HG03196 (cell line): ENCODE measurements around the gene MIER1.

Source experiments
- ATAC-seq: cut with Tn5 transposase; IDR thresholded peaks from one replicate; pipeline ENCODE4 v1.9.1; 2021; ENCODE audit not compliant: unreplicated experiment

Gene MIER1

DNA sequence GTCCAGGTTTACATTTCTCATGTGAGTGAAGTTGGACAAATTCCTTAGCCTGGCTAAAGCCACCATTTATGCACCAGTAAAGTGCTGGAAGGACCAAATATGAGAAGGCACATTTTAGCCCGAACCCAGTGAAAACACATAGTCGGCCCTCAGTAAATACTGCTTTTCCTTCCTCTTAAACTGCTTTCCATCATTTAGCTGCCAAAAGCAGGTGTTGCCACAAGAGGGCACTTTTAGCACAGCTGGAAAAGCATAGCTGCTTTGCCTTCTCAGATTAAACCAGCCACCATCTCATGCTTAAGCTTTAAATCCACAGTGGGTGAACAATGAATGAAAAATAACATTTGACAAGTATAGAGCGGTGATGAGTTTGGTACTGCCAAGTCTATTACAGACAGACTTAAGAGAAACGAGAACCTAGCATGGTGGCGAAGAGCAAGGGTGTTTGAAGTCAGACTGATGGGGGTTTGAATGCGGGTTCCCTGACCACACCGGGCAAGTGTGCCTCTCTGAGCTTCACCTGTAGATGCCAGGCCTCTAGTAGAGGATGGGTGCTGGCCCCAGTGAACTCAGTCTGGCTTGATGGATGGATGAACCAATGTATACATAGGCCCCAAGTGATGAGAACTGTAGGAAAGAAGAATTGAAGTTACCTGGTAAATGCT lies 71.4 kb downstream of the MIER1 start:
- ATAC-seq = peak; percentile 56

DNA sequence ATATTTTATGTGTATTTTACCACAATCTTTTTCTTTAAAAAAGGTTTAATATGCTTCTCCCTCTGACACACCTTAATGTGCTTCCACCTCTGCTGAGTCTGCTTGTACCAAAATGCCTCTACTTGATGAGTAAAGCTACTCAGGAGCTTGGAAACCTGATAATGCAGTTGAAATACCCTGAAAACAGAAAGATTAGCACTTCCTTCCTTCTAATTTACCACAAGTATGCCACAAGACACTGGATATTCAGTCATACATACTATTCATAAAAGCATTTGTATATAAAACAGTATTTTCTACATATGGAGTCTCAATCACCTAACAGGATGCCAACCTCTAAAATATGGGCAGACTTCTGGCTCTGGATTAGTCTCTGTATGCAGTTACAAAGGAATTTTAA lies 74.2 kb downstream of the MIER1 start:
- no peak for ATAC-seq

DNA sequence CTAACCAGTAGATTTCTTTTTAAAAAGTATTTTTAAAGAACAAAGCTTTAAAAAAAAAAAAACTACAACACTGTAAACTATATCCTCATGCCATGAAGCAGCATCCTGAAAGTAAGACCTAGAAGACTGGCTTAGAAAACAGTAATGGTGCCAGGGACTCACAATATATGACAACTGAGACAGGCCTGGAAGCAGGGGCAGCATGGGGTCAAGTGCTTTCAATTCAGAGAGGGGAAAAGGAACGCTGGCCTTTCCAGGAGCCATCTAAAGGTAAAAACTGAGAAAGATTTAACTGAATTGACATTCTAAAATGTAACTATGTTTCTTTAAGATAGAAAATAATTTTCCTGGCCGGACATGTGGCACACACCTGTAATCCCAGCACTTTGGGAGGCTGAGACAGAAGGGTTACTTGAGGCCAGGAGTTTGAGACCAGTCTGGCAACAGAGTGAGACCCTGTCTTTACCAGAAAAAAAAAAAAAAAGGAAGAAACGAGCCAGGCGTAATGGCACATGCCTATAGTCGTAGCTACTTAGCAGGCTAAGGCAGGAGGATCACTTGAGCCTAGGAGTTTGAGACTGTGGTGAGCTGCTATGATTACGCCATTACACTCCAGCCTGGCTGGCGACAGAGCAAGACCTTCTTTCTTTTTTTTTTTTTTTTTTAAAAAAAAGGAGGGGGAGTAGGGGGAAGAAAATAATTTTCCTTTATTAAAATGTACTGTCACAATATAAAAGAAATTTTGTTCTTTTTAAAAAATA lies 75.0 kb downstream of the MIER1 start:
- no peak for ATAC-seq

DNA sequence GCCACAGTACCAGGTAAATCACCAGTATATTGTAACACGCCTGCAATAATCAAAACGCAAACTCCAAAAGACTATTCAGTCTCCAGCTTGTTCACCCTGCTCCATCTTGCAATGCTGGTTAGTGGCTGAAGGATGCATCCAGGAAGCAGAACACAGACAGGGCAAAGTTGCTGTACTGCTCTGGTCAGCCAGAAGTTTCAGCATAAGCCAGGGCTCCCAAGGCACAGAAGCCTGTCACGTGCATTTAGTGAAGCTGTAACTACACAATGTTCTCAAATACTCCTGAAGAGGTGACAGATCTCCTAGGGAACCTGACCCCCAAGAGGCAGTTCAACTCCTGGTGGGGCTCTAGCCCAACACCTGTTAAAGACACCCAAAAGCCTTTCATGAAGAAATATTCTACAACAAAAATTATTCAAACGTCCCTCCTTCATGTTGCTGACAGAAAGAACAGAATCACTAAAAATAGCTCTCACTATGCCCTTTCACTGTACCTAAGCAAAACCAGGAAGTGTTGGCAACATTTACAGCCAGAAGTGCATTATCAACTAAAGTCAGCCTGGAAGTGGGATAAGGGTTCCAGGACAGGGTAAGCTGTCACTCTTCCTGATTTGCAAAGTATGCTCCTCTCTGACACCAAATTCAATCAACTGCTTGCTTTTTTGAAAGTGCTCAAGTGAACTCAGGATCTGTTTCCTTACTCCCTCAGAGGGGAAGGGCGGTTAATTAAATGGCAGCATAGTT lies 77.1 kb downstream of the MIER1 start:
- ATAC-seq = no peak

DNA sequence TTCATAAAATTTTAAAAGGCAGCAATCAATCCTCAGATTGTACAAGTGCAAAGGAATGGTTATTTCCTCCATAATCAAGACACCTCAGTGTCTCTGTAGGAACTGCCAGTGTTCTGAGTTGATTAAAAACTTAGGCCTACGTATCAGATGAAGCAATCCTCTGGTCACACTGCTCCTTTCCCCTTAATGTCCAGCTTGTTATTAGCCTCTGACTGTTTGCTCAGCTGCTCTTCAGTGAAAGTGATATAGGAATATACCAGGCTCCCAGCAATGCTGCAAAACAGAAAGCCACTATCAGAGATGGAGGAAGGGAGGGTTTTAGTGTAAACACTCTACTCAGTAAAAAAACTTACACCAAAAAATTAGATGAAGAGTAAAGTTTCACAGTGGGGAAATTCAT lies 79.4 kb downstream of the MIER1 start:
- no peak for ATAC-seq

DNA sequence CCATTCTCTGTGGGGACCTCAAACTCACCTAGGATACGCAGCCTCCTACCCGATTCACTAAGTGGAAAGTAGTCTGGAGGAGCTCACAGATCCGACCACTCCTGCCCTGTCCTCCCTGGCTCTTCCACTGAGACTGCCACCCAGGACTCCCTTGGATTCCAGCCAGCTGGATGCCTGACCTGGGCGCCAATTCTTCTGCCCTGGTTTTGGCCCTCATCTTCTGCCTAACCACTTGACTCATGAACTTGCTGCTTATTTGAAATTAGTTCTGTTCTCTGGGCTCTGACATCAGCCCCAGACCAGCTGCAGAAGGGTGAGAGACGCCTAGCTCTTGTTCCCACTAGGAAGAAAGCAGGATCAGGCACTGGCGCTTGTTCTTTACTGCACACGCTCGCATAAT lies 80.3 kb downstream of the MIER1 start:
- ATAC-seq = no peak

DNA sequence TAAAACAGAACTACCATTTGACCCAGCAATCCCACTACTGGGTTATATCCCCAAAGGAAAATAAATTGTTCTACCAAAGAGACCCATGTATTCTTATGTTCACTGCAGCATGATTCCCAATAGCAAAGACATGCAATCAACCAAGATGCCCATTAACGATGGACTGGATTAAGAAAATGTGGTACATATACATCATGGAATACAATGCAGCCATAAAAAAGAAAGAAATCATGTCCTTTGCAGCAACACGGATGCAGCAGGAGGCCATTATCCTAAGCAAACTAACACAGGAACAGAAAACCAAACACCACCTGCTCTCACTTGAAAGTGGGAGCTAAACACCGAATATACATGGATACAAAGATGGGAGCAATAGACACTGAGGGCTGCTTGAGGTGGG lies 85.0 kb downstream of the MIER1 start:
- no peak for ATAC-seq

DNA sequence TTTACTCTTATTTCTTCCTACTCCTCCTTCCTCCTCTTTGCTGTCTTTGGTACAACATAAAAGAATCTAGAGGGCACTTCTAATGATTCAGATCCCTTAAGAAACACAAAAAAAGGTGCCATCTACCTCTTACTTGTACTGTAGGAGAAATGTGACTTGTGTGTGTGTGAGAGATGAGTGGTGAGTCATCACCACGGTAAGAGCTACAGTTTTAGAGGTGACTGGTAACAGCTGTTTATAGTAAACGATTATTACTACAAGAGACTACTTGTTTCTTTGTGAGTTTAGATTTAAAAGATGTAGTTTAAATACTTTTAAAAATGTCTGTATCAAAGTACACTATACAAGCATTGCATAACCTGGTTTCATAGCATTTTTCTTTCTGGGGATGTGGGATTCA lies 88.8 kb downstream of the MIER1 start:
- no peak for ATAC-seq

DNA sequence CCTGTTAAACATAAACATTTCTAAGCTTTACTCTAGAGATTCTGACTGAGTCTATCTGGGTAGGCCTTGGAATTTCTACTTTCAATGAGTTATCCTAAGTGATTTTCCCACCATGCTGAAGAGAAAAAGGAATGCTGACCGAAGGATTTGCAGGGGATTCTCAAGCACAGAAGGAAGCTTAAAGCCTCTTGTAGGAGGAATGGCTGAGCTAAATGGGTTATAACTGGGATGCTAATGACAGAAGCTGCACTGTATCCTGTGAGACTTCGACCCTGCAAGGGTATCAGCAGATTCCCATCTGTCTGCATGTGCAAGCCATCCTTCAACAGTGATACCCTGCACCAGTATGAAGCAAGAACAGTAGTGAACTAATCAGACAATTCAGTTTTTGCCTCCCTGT lies 93.8 kb downstream of the MIER1 start:
- no peak for ATAC-seq

DNA sequence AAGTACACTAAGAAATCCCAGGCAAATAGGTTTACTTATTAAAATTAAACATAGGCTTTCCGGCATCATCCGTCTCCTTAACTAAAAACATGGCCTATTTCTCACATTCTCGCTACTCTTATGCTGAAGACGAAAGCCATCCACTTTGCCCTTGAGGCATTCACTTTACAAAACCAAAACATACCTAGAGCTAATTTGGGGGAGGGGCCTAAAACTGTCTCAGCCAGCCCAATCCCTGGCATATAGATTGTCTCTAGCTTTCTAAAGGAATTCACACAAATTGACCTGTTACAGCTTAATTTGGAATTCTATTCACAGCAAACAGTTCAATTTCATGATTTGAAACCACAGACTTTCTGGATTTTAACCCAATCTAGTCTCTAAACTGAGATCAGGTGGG lies 94.3 kb downstream of the MIER1 start:
- ATAC-seq = no peak

DNA sequence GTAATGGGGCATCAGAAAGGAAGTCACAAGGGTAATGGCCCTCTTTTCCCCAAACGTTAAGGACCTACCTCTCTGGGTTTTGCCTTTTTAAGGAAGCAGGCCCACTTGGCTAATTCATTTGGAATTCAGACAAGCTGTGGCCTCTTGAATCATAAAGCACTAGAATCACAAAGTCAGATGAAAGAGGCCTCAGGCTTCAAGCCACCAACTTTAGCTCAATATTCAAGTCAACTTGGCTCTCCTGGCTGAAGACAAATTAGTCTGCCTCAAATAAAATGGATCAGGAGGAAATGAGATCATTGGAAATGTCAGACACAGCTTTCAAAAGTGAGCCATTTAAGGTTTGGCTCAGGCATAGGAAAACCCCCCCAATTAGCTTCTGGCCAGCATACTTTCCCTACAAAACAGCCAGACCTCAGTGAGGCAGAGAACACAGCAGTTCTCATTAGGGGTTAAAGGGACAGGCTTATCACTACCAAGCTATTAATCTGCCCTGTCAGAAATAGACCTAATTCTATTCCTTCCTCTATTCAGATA lies 94.9 kb downstream of the MIER1 start:
- no peak for ATAC-seq

DNA sequence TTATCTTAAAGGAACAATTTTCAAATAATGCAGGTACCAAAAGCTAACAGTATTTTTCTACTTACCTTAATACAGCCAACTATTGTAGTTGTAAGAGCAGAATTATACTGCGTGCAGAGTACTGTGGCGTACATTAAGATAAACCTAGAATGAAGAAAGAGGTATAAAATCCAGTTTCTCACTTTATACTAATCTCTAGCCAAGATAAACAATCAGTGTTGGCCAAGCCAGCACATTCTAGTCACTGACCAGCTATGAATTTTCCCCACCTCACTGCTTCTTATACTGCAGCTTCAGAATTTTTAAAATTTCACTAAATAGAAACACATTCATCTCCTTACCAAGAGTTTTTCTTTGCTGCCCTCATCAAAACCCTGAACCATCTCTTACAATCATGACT lies 95.5 kb downstream of the MIER1 start:
- ATAC-seq = no peak

DNA sequence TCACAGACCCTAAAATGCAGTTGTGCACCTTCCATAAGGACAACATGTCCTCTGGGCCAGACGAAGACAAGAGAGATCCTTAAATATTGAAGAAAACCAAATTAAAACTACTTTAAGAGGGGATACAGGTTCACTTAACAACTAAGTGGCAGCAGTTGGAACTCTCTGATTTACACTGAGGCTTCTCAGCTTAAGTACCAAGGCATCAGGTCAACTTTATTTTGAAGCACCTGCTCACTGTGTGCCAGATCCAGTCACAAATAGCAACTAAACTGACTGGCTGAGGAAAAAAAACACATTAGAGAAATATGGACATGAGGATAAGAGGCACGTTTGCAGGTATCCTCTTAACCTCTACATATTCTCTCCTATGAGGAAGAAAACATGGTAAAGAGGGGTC lies 96.0 kb downstream of the MIER1 start:
- ATAC-seq = no peak

DNA sequence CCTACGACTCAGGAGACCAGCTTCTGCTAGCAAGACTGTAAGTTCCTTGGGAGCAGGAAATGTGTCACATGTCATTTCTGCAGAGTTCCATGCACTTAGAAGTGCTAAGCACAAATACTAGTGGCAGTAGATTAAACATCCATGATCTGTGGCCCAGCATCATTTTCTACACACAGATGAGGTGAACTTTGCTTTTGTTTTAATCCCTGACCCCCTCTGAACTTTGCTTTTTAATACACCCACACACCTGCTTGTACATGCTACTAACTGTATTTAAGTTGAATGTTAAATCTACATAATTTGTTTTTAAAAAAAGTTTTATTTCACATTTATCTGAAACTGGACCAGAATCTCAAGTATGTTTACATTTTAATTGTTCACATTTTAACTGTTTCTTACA lies 104.7 kb downstream of the MIER1 start:
- ATAC-seq = no peak

DNA sequence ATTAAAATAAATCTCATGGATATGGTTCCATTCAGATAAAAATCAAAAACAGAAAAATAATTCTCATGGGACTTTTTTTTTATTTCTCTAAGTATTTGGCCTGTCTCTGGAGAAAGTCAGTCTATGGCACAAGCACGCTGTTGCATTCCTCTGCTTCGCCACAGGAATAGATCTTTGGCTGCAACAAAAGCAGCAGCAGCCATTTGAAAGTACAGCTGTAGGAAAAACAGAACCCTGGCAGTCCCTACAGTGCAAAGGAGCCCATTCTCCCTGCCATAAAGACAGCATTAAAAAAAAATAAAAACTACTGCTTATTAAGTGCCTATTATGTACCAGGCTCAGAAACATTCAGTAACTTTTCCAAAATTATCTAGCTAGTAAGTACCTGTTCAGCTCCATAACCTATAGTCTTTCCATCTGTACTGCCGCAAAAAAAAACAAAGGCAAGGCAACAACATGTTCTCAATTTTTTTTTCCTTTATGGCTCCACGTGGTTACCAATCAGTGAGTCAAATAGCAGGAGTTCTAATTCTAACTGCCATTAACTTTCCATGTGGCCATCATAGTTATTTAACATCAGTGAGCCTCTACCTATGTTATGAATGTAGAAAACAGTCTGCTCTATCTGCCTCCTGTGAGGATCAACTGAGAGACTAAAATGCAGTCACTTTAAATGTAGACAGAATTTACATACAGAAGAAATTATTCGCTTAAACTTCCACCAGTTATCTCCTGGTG lies 106.5 kb downstream of the MIER1 start:
- no peak for ATAC-seq

DNA sequence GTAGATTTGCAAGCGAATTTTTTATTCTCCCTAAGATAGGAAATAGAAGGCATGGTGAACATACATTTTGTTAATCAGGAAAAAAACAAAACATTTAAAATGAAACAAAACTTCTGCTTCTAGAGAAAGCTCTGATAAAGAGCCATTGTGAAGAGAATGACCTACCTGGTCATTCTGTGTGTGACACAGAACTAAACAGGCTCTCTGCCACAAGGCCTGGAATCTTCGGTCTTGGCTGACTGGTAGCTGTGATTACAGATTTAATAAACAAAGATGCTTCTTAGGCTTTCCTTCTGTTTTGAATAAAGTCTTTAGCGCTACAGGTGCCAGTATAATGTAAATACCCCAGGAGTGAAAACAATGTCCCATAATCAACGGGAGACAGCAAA lies 107.1 kb downstream of the MIER1 start:
- ATAC-seq = no peak
